Measurements from ENCODE around the gene LIPE.

LIPE gene

GRCh38 chr19:42410371-42410770 lies 16.8 kb downstream of the LIPE start:
- no peak overlapping the region for H3K9ac ChIP-seq (ENCODE audit: low read length)

GRCh38 chr19:42409477-42409876 lies 17.7 kb downstream of the LIPE start:
- no peaks in the 10 kb centered on the region for H3K27me3 ChIP-seq (ENCODE audit: control insufficient read depth in 1 of 2, insufficient read depth in 2 of 2, low read length in 2 of 2)
- no peaks in the 10 kb centered on the region for H3K36me3 ChIP-seq (ENCODE audit: insufficient read depth, low read length)
- H3K9me3 ChIP-seq (ENCODE audit: low read length): no peaks in the 10 kb centered on the region
- no peak overlapping the region for H3K27ac ChIP-seq (ENCODE audit: low read depth, low read length)
- H3K4me1 ChIP-seq (ENCODE audit: insufficient read depth, low read length): no peaks in the 10 kb centered on the region
- H3K4me3 ChIP-seq (ENCODE audit: low read depth in 1 of 2, low read length in 2 of 2): no peak overlapping the region
- H3K9ac ChIP-seq (ENCODE audit: low read length): no peak overlapping the region

More at GRCh38 chr19:42410371-42410770, 16.8 kb downstream of the LIPE start:
- Histone ChIP-seq H3K4me3 (ENCODE audit: low read depth in 1 of 2, low read length in 2 of 2) (no peak overlapping the region), H3K36me3 (ENCODE audit: insufficient read depth, low read length) (no peaks in the 10 kb centered on the region), H3K9me3 (ENCODE audit: low read length) (no peaks in the 10 kb centered on the region), H3K4me1 (ENCODE audit: insufficient read depth, low read length) (no peaks in the 10 kb centered on the region), H3K27ac (ENCODE audit: low read depth, low read length) (no peak overlapping the region), H3K27me3 (ENCODE audit: control insufficient read depth in 1 of 2, insufficient read depth in 2 of 2, low read length in 2 of 2) (no peaks in the 10 kb centered on the region)

GRCh38 chr19:42407816-42408175 lies 19.4 kb downstream of the LIPE start:
- Histone ChIP-seq H3K27ac (ENCODE audit: low read depth, low read length) (no peak overlapping the region), H3K36me3 (ENCODE audit: insufficient read depth, low read length) (no peaks in the 10 kb centered on the region), H3K27me3 (ENCODE audit: control insufficient read depth in 1 of 2, insufficient read depth in 2 of 2, low read length in 2 of 2) (no peaks in the 10 kb centered on the region), H3K4me3 (ENCODE audit: low read depth in 1 of 2, low read length in 2 of 2) (no peak overlapping the region), H3K9me3 (ENCODE audit: low read length) (no peaks in the 10 kb centered on the region), H3K4me1 (ENCODE audit: insufficient read depth, low read length) (no peaks in the 10 kb centered on the region), H3K9ac (ENCODE audit: low read length) (no peak overlapping the region)

GRCh38 chr19:42407085-42407815 lies 19.9 kb downstream of the LIPE start:
- no peak overlapping the region for H3K4me3 ChIP-seq (ENCODE audit: low read depth in 1 of 2, low read length in 2 of 2)
- H3K27me3 ChIP-seq (ENCODE audit: control insufficient read depth in 1 of 2, insufficient read depth in 2 of 2, low read length in 2 of 2): no peaks in the 10 kb centered on the region
- H3K9ac ChIP-seq (ENCODE audit: low read length): no peak overlapping the region
- peaks cover 3% of the 10 kb centered on the region for H3K4me1 ChIP-seq (ENCODE audit: insufficient read depth, low read length)
- no peaks in the 10 kb centered on the region for H3K36me3 ChIP-seq (ENCODE audit: insufficient read depth, low read length)
- H3K9me3 ChIP-seq (ENCODE audit: low read length): no peaks in the 10 kb centered on the region
- no peak overlapping the region for H3K27ac ChIP-seq (ENCODE audit: low read depth, low read length)

- Histone ChIP-seq H3K36me3 (ENCODE audit: insufficient read depth, low read length) (no peaks in the 10 kb centered on the region), H3K27me3 (ENCODE audit: control insufficient read depth in 1 of 2, insufficient read depth in 2 of 2, low read length in 2 of 2) (no peaks in the 10 kb centered on the region), H3K4me3 (ENCODE audit: low read depth in 1 of 2, low read length in 2 of 2) (no peak overlapping the region), H3K9ac (ENCODE audit: low read length) (no peak overlapping the region), H3K27ac (ENCODE audit: low read depth, low read length) (no peak overlapping the region), H3K4me1 (ENCODE audit: insufficient read depth, low read length) (peaks cover 10% of the 10 kb centered on the region), H3K9me3 (ENCODE audit: low read length) (no peaks in the 10 kb centered on the region)
Observed at GRCh38 chr19:42406111-42406510, 21.1 kb downstream of the LIPE start.

GRCh38 chr19:42403586-42403985 lies 23.6 kb downstream of the LIPE start:
- Histone ChIP-seq H3K9ac (ENCODE audit: low read length) (no peak overlapping the region), H3K27me3 (ENCODE audit: control insufficient read depth in 1 of 2, insufficient read depth in 2 of 2, low read length in 2 of 2) (no peaks in the 10 kb centered on the region), H3K27ac (ENCODE audit: low read depth, low read length) (no peak overlapping the region), H3K4me3 (ENCODE audit: low read depth in 1 of 2, low read length in 2 of 2) (no peak overlapping the region), H3K4me1 (ENCODE audit: insufficient read depth, low read length) (peaks cover 17% of the 10 kb centered on the region), H3K9me3 (ENCODE audit: low read length) (no peaks in the 10 kb centered on the region), H3K36me3 (ENCODE audit: insufficient read depth, low read length) (no peaks in the 10 kb centered on the region)

GRCh38 chr19:42402376-42403116 lies 24.6 kb downstream of the LIPE start:
- no peaks in the 10 kb centered on the region for H3K9me3 ChIP-seq (ENCODE audit: low read length)
- H3K27ac ChIP-seq (ENCODE audit: low read depth, low read length): no peak overlapping the region
- H3K4me1 ChIP-seq (ENCODE audit: insufficient read depth, low read length): peaks cover 21% of the 10 kb centered on the region
- no peaks in the 10 kb centered on the region for H3K27me3 ChIP-seq (ENCODE audit: control insufficient read depth in 1 of 2, insufficient read depth in 2 of 2, low read length in 2 of 2)
- H3K36me3 ChIP-seq (ENCODE audit: insufficient read depth, low read length): no peaks in the 10 kb centered on the region
- H3K9ac ChIP-seq (ENCODE audit: low read length): no peak overlapping the region
- peak overlapping the region; percentile 51 to 53 for H3K4me3 ChIP-seq (ENCODE audit: low read depth in 1 of 2, low read length in 2 of 2)

- H3K27ac ChIP-seq (ENCODE audit: low read depth, low read length): no peak overlapping the region
- H3K27me3 ChIP-seq (ENCODE audit: control insufficient read depth in 1 of 2, insufficient read depth in 2 of 2, low read length in 2 of 2): no peaks in the 10 kb centered on the region
- no peak overlapping the region for H3K9ac ChIP-seq (ENCODE audit: low read length)
- no peaks in the 10 kb centered on the region for H3K9me3 ChIP-seq (ENCODE audit: low read length)
- H3K4me1 ChIP-seq (ENCODE audit: insufficient read depth, low read length): peaks cover 27% of the 10 kb centered on the region
- peak overlapping the region; percentile 51 to 58 for H3K4me3 ChIP-seq (ENCODE audit: low read depth in 1 of 2, low read length in 2 of 2)
- no peaks in the 10 kb centered on the region for H3K36me3 ChIP-seq (ENCODE audit: insufficient read depth, low read length)
Observed at GRCh38 chr19:42401365-42402303, 25.6 kb downstream of the LIPE start.

- Histone ChIP-seq H3K9me3 (ENCODE audit: low read length) (no peaks in the 10 kb centered on the region), H3K9ac (ENCODE audit: low read length) (no peak overlapping the region), H3K27ac (ENCODE audit: low read depth, low read length) (no peak overlapping the region), H3K27me3 (ENCODE audit: control insufficient read depth in 1 of 2, insufficient read depth in 2 of 2, low read length in 2 of 2) (no peaks in the 10 kb centered on the region), H3K4me3 (ENCODE audit: low read depth in 1 of 2, low read length in 2 of 2) (no peak overlapping the region), H3K4me1 (ENCODE audit: insufficient read depth, low read length) (peaks cover 40% of the 10 kb centered on the region), H3K36me3 (ENCODE audit: insufficient read depth, low read length) (no peaks in the 10 kb centered on the region)
Observed at GRCh38 chr19:42400404-42400803, 26.8 kb downstream of the LIPE start.

- Histone ChIP-seq H3K27ac (ENCODE audit: low read depth, low read length) (peak overlapping the region; percentile 91), H3K9me3 (ENCODE audit: low read length) (no peaks in the 10 kb centered on the region), H3K4me3 (ENCODE audit: low read depth in 1 of 2, low read length in 2 of 2) (peak overlapping the region; percentile 59 to 67), H3K9ac (ENCODE audit: low read length) (peak overlapping the region; percentile 89), H3K27me3 (ENCODE audit: control insufficient read depth in 1 of 2, insufficient read depth in 2 of 2, low read length in 2 of 2) (no peaks in the 10 kb centered on the region), H3K36me3 (ENCODE audit: insufficient read depth, low read length) (no peaks in the 10 kb centered on the region), H3K4me1 (ENCODE audit: insufficient read depth, low read length) (peaks cover 40% of the 10 kb centered on the region)
Observed at GRCh38 chr19:42397263-42398166, 29.7 kb downstream of the LIPE start.
